ENCODE data around the gene COBLL1.
"Not testable (repeated sequence)": the region's sequence is repeated elsewhere in the genome, so short reads cannot be mapped to it uniquely, and the experiment has no call there.

The COBLL1 gene

DNA sequence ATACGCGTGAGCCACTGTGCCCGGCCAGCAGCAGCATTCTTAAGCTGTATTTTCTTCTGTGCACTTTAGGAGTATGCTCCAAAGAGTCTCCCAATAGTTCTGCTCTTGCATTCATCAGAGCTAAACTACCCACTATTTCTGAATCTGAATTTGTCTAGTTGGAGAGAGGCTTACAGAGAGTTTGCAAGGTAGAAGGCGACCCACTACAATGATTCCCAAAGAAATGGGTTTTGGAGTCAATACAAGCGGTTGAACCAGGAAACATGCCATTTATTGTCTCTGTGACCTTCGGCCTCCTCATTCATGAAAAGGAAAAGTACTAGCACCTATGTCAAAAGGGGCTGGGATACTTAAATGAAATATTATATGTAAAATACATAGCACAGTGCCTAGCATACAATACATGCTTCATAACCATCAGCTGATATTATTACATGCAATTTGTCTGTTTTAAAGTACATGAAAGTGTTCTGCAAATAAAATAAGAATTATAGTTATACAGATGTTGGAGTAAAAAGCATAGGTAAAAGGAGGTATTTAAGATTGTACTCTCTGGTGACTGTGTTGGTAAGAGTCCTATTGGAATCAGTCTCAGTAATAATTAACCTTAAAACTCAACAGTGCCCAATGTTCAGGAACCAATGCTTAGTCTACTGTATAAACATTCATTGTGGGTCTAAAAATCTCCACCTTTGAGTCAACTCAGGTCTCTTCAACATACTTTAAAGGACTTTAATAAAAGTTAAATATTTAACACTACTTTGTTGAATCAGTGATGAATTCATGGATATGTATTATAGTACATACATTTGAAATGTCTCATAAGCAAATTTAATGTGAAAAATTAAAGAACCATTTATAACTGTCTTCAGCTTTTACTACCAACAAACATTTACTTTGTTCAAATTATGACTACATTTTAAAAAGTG is 130.5 kb downstream of the COBLL1 start:
- no peak for FAIRE-seq

DNA sequence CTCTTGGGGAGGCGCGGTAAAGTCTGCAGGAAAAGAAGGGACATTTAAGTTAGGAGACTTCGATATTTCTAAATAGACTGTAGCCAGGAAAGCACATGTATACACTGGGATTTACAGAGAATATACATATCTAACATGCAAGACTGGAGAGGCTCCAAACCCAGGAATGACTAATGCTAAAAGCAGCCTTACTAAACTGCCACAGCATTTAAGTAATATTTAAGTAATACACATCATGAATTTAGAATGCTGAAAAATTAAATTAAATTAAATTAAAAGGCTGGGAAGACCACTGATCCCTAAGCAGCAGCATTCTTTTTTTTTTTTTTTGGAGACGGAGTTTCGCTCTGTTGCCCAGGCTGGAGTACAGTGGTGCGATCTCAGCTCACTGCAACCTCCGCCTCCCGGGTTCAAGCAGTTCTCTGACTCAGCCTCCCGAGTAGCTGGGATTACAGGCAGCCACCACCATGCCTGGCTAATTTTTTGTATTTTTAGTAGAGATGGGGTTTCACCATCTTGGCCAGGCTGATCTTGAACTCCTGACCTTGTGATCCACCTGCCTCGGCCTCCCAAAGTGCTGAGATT is 131.3 kb downstream of the COBLL1 start:
- not testable (repeated sequence) for FAIRE-seq

DNA sequence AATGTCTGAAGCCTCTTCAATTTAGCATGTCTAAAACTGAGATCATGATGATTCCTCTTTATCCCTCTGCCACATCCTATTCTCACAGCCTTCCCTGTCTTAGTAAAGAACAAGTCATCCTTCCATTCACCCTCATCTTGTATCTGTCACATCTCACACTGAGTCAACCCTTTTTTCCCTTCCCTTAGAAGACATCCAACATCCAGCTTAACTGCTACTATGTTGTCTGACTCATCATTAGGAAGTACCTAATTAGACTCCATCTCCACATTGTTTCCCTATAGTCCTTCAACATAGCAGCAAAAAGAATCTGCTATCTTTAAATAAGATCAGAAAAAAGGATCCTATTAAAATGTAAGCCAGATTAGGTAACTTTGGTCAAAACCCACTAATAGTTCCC is 135.1 kb downstream of the COBLL1 start:
- FAIRE-seq = no peak

DNA sequence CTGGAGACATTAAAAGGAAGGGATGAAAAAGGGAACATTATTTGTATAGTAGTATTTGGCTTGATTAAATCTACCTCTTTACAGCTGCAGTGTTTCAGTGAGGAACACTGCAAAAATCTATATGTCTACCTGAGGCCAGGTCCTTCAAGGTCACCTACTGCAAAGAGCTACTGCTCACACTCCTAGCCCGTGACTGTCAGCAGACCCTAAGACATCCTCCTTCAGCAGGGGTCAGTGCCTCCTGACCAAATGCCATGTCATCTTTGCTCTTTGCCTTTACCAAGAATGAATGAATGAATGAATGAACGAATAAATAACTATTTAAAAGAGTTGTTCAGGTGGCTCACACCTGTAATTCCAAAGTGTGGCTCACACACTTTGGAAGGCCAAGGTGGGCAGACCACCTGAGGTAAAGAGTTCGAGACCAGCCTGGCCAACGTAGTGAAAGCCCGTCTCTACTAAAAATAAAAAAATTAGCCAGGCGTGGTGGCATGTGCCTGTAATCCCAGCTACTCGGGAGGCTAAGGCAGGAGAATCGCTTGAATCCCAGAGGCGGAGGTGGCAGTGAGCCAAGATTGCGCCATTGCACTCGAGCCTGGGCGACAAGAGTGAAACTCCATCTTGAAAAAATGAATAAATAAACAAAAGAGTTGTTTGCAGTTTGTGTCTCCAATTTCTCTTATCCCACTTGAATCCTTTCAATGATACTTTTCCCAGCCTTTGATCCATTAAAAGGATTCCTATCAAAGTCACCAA is 136.0 kb downstream of the COBLL1 start:
- FAIRE-seq = no peak

DNA sequence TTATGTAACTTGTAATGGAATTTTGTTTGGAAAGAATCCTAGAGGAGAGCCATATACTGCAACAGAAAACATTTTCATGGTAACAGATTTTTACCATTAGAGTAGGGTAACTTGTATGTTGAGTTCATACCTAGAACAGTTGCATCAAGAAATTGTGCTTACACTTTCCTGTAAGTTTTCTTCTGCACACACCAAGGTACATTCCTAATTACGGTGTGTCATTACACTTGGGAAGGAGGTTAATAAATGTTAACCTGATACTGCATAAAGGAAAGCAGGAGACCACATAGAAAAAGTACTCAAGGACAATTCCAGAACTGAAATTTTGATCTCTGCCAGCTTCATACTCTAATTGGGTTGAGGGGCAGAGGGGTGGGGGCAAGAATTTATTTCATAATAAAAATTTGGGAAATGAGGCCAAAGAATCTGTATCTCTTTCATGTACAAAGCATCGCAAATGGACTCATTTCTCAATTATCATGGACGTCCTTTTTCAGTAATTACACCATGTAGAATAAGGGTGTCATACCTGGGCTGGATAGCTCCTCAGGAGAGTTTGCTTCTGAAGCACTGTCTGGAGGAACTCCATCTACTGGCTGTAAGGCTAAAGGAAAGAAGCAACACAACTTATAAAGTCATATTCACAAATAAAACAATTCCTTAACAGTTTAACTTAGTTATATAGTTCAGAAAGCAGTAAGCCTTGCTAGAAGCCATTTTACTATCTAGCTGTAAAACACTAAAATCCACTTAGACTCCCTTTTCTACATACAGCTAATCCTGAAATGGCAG is 137.5 kb downstream of the COBLL1 start:
- FAIRE-seq = no peak

DNA sequence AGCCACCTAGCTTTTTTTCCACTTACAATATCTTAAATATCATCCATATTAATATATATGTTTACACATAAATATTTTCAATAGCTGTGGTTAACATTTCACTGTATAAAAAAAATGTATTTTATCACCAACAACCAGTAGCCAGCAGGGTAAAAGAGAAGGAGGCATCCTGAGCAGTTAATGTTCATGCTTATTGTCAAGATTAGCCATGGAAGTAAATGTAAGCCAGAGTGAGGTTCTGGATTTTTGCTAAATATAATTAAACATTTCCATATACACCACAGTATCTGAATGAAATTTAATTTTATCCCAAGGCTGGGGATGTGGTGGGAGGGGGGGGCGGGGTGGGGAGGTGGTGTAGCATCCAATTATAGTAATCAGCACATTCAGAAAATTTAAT is 140.1 kb downstream of the COBLL1 start:
- no peak for FAIRE-seq

DNA sequence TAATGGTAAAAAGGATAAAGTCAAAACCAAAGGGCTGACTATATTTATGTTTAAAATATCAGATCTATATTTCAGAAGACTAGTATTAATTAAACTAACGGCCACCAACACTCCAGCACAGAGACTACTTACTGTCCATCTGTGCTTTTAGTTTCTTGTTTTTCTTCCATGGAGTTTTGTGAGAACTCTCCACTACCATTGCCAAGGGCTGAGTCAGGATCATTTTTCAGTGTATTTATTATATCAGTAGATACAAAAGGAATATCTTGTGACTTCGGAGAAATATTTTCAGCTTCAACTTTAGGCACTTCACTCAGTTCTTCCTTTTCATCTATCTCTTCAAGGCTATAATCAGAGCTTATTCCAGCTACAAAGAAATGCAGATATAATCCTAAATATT is 141.2 kb downstream of the COBLL1 start:
- FAIRE-seq = no peak

DNA sequence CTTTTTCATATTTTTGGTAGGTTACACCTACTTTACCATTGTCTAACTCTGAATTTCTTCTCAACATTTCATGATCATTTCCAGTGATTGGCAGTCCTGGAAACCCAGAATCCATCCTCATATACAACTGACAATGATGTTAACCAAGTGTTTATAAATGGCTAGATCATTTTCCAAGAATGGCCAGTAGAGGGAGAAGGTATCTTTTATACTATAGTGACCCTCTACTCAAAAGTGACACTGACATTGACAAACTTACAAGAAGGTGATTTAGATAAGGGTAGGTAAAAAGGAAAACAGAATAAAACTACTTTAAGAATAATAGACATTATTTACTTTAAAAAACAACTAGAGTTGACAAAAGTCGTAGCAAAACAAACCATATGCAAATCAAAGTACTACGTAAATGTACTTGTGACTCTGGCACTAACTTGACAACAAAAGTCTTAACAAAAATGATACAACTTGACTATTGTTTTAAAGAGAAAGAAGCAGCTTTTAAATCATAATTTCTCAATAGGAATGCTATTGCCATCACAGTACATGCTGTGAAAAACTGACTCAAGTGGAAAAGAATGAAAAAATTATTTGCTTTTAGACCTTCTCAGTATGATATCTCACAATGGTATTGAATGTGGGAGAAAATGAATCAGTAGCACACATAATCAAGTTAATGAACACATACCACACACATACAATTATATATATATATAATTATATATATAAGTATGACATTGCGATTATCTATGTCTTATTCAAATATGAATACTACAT is 143.7 kb downstream of the COBLL1 start:
- peak; percentile 45 for FAIRE-seq

DNA sequence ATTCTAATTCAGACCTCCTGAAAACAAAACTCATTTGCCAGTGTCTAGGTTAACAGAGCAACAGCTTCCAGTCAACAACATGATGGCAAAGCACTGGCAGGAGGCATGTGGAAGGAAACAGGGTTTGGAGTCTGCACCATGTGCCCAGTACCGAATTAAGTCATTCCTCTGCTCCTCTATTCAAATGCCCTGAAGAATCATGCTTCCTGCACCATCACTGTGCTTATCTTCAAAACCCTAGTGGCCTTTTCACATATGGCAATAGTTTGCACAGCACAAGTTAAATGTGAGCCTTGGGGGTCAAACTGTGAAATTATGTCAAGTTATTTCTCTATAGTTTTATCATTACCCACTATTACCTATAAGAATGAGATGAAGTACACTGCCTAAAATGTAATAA is 145.0 kb downstream of the COBLL1 start:
- FAIRE-seq = no peak

DNA sequence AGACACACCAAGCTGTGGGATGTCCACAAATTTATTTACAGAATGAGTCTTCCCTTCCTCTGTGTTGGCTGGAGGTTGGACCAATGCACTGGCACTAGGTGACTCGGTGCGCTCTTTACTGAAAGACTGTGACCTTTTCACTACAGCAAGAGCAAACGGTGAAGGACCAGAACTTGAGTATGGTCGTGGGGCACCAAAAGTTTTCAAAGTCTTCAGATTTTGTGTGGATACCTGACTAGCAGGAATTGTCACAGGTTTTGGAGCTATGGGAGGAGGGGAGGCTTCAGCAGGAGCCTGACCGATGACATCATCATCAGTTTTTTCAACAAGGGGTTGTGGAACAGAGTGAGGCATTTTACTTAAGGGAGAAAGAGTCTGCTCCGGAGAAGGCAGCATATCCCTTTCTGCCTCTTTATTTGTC is 147.3 kb downstream of the COBLL1 start:
- FAIRE-seq = no peak

DNA sequence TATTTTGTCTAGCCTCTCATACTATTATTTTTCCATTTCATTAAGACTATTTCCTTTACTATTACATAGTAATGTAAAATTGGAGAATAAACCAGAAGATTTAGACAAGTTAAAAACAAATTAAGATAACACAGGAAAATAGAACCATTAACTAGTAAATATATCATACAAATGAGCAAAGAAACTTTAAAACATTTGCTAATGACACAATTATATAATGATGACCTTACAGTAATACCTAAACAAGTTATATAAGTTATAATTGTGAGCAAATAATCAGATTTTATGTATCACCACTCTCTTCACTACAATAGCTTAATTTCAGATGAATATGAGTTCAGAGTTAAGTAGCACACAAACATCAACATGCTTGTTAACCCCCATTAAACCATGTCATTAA is 147.8 kb downstream of the COBLL1 start:
- FAIRE-seq = no peak

DNA sequence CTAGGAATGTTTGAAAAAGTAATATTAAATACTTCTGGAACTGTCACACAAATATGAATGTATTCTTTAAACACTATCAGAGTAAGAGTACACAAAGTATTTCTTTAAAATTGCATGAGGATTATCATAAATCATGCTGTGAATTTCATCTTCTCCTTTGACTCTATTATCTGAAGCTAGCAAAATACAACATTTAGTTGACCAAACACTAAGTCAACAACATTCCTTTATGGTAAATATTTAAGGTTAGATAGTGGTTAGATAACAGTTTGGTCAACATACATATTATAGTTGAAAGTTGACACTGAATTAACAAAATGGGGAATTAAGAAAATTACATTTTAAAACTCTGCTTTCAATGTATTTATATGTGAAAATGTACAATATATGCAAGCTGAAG is 148.2 kb downstream of the COBLL1 start:
- no peak for FAIRE-seq

DNA sequence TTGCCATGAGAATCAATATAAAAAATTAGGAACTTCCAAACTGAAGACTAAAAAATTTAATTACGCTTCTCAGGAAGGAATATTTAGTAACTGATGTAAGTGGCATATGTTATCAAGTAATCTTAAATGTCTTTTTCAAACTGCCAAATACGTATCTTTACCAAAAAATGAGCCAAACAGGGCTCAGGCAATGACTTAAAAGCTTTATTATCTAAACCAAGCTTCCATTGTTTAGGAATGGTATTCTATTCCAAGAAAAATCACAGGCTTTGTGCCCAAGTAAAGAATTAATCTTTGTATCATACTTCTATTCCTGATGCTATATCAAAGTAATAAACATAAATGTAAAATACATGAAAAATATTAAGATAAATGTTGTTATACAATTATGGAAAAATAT is 148.7 kb downstream of the COBLL1 start:
- FAIRE-seq = no peak

DNA sequence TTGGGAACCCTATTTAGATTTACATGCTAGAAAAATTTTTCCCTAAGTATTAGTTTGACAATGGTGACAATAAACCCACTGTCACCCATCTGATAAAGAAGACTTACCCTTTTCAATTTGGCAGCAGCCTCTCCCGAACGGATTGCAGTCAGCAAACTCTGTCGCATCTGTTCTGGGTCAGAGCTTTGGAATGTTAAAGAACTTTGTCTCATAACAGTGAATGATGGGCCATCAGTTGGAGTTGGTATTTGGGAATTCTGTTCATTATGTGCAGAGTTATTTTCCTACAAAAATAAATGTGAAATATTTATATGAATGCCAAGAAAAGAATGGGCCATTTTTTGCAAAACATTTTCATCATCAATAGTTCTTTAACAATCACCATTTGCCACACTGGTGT is 149.5 kb downstream of the COBLL1 start:
- FAIRE-seq = no peak

DNA sequence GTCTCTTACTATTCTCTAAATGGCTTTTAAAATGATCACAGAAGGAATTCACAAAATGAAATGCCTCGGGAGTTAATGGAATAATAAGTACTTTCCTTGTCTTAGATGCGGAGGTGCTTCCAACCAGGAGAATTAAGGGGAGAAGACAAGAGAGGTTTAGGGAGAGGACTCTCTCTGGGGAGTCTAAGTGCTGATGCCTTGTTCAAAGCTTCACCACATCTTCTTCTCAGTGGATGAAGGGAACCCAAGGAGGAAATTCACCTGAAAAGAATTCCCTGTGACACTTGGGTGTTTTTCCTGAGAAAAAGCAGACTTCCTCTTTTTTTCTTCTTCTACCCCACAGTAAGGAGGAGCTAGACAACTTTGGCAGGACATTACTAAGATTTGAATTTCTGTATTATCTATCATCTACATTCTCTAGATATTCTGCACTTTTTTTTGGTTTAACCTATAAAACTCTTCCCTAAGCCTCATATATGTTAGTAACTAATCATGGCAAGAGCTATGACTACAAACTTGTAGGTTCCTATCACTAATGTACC is 150.2 kb downstream of the COBLL1 start:
- FAIRE-seq = no peak

DNA sequence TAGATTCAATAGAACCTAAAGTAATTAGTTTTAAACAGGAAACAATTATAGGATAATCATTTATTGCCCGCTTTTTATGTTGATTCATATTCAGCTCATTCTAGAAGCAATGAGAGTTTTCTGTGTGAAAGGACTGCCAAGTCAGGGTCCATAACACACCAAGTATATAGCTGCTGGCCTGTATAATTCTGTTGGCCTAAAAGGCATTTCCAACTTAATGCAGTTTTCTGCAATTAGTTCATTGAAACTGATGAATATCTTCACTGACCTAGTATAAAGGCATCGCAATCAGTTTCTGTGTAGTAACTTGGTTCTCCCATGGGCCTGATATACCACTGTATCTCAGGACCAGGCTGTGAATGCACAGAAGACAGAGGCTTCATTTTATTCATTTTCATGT is 151.3 kb downstream of the COBLL1 start:
- FAIRE-seq = no peak

DNA sequence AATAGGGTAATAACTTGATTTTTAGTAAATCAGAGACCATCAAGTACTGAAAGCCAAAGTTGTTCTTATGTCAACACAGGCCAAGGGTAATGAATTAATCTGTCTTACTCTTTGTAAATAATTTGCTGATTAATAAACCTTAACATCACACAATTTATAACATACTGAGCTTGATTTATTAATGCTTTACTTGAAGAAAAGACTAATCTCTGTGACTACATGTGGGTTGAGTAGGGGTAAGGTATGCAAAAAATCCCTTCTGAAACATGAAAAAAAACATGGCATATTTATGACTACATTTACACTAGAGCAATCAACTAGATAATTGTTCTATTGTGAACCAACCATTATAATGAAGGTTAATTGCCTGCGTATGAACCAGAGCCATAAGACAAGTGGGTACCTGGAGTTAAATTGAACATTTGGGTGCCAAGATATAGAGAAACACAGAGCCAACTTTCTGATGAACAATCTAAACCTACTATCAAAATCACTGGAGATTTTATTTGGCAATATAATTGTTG is 152.7 kb downstream of the COBLL1 start:
- no peak for FAIRE-seq

DNA sequence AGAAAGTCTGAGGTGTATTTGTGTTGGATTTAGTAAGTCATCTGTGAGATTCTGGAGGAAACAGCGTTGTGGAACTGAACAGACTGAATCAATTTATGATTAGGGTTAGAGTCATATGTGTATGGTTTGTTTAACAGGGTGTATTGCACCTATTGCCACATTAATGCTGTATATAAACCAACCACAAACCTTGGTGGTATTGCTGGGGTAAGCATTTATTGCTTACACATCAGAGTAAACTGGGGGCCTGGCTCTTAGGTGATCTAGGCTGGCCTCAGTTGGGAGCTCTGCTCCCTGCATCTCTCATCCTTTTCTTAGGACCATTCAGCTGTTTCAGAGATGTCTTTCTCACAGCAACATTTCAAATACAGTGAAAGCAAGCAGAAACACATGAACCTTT is 160.6 kb downstream of the COBLL1 start:
- no peak for FAIRE-seq

DNA sequence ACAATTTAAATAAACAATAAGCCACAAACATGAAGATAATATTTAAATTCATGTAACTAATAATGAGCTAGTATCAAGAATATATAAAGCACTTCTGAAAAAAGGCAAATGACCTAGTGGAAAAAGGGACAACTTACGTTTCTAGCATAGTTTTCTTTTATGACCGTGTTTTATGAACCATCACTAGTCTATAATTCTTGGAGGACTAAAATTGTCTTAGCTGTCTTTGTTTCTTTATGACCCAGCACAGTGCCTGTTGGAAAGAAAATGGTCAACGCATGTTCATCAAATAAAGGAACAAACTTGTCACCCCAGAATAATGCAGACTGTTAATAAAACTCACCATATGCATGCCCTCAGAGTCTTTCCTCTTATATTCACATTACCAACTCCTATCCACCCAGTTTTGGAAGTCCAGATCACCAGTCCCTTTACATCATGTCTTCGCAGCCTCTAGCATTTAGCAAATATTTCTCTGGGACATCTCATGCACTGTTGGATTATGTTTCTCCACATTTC is 162.9 kb downstream of the COBLL1 start:
- peak; percentile 18 for FAIRE-seq

DNA sequence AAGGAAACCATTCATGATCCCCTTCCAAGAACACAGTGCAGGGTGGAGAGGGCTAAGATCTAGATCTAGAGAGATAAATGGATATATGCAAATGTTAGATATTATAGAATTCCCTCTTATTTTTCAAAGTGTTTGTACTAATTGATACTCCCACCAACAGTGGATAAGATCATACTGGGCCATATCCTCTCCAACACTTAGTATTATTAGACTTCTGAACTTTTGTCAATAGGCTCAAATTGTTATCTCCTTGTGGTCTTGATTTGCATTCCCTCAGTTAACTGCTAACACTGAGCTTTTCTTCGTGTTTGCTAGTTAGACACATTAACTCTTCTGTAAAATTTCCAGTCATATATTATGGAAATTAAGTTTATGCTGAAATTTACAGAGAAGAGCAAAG is 163.9 kb downstream of the COBLL1 start:
- no peak for FAIRE-seq

DNA sequence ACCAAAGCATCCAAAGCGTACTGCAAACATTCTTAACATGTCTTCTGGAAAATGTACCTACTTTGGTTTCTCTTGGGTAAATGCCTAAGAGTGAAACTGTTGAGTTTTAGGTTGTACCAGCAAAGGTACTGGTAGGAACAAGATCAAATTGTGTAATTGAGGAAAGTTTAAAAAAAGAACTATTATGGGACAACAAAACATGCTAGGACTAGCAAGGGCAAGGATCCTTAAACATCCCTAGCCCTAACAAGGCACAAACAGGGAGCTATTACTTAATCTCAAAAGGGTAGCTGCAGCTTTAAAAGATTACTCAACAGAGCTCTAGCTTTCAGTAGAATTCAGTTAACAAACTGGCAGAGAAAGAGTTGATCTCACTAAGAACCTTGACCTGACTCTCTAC is 164.4 kb downstream of the COBLL1 start:
- no peak for FAIRE-seq

Data from endometrium (tissue), 2 donors.